ENCODE measurements around the gene RP9.

Gene RP9

DNA sequence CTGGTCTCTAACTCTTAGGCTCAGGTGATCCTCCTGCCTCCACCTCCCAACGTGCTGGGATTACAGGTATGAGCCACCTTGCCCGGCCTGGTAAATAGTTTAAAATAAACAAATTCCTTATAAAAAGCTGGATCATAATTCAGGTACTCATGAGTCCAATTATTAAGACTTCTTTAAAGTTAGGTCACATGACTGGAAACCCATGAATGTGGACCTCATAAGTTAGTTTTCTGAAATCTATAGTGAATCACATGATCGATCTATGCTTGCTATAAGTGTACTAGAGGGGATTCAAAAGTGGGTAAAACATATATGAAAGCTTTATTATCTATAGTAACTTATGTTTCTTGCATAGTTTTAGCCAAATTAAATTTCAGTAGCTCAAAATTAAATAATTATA, 60.9 kb downstream of the RP9 start:
- no peak for TF ChIP-seq CTCF (IDR thresholded peaks at IDR 0.05; ENCODE audit: insufficient read depth, low read depth, low read length, missing control alignments)
- DNase-seq (ENCODE audit: low read depth): no peak
- no peak overlapping the region for H3K4me3 ChIP-seq (ENCODE audit: low read depth, low read length)

GRCh38 chr7:33044986-33045385, 64.2 kb downstream of the RP9 start:
- TF ChIP-seq CTCF (IDR thresholded peaks at IDR 0.05; ENCODE audit: insufficient read depth, low read depth, low read length, missing control alignments): no peak
- peak; percentile 29 for DNase-seq (ENCODE audit: low read depth)
- H3K4me3 ChIP-seq (ENCODE audit: low read depth, low read length): no peak overlapping the region

Data from GM12865 (cell line).